Activated B cell treated with CpG ODN at 0.5 μM for 24 hours (primary cell): ENCODE data around the gene ARHGAP24. TPM values are rescaled to one million over a fixed set of nuclear protein-coding genes. Genes with fewer than 3 reads are reported as not detected.

ENCODE experiments used
- ATAC-seq: fragments of 200-7000 bp; cut with Tn5 transposase; one replicate; pipeline ENCODE4 v1.10.0; 2021; ENCODE audit warnings: low read depth, mild to moderate bottlenecking, moderate library complexity
- CTCF ChIA-PET: fragments of 350-600 bp; sonication (Branson Sonifier 250); formaldehyde crosslinking; loops from one replicate; lab custom pipeline; 2021; ENCODE audit warnings: antibody characterized with exemption; lab: Charles Lee
- POLR2A ChIA-PET: fragments of 350-600 bp; sonication (Branson Sonifier 250); formaldehyde crosslinking; loops from one replicate; lab custom pipeline; 2021; ENCODE audit warnings: antibody characterized with exemption; lab: Charles Lee
- DNase-seq: peaks from one replicate; pipeline ENCODE4 v3.0.0; 2022
- H3K27ac Mint-ChIP-seq: one replicate; pipeline ENCODE4 v1.8.0; 2020; ENCODE audit warnings: mixed read lengths
- H3K27me3 Mint-ChIP-seq: one replicate; pipeline ENCODE4 v1.8.0; 2021; ENCODE audit warnings: mixed read lengths
- H3K36me3 Mint-ChIP-seq: one replicate; pipeline ENCODE4 v1.8.0; 2021; ENCODE audit warnings: low read depth, mixed read lengths
- H3K4me1 Mint-ChIP-seq: one replicate; pipeline ENCODE4 v1.8.0; 2021; ENCODE audit warnings: mixed read lengths
- H3K4me3 Mint-ChIP-seq: one replicate; pipeline ENCODE4 v1.8.0; 2020; ENCODE audit warnings: mild to moderate bottlenecking, mixed read lengths
- H3K9me3 Mint-ChIP-seq: one replicate; pipeline ENCODE4 v1.8.0; 2020; ENCODE audit warnings: mixed read lengths
- CTCF ChIP-seq: fragments of 200-600 bp; IDR thresholded peaks from one replicate; pipeline ENCODE4 v1.8.0; 2022; ENCODE audit warnings: antibody characterized with exemption, mild to moderate bottlenecking
- intact Hi-C: fragments of 100-400 bp; cut with micrococcal nuclease; formaldehyde crosslinking; loops from one replicate; pipeline ENCODE4 v1.15.1; 2024
- total RNA-seq: library from RNA; stranded (reverse); gene quantifications from 2 replicates; pipeline ENCODE4 v1.2.3, GENCODE V29; 2022

The ARHGAP24 gene
- total RNA-seq, 1 donor from 2014 or later, result 231 TPM

- Mint-ChIP-seq H3K27me3 (peaks cover 7% of the 10 kb centered on the region), H3K27ac (no peak overlapping the region), H3K4me1 (no peaks in the 10 kb centered on the region), H3K4me3 (no peak overlapping the region), H3K36me3 (no peaks in the 10 kb centered on the region), H3K9me3 (no peaks in the 10 kb centered on the region)
- ATAC-seq (no peak), DNase-seq (no peak)
- CTCF ChIA-PET, result no interaction called here
- intact Hi-C loops, result no loop called here
- POLR2A ChIA-PET, result no interaction called here
- TF ChIP-seq CTCF, result no peak
These were observed 551.8 kb downstream of the ARHGAP24 start for GRCh38 chr4:86026720-86027119.

- no peak overlapping the region for H3K27ac Mint-ChIP-seq
- peaks cover 23% of the 10 kb centered on the region for H3K27me3 Mint-ChIP-seq
- H3K4me1 Mint-ChIP-seq, result no peaks in the 10 kb centered on the region
- no peaks in the 10 kb centered on the region for H3K36me3 Mint-ChIP-seq
- POLR2A ChIA-PET, result no interaction called here
- intact Hi-C loops, result no loop called here
- H3K9me3 Mint-ChIP-seq, result no peaks in the 10 kb centered on the region
- CTCF ChIA-PET, result no interaction called here
- DNase-seq, result no peak
- no peak for ATAC-seq
- no peak overlapping the region for H3K4me3 Mint-ChIP-seq
- no peak for TF ChIP-seq CTCF
These were observed 557.0 kb downstream of the ARHGAP24 start for GRCh38 chr4:86031927-86032326.

GRCh38 chr4:86032476-86033022 is 557.6 kb downstream of the ARHGAP24 start:
- ATAC-seq (no peak), DNase-seq (no peak)
- no peak overlapping the region for H3K27ac Mint-ChIP-seq
- ChIA-PET CTCF (no interaction called here), POLR2A (no interaction called here)
- no peaks in the 10 kb centered on the region for H3K36me3 Mint-ChIP-seq
- intact Hi-C loops, result no loop called here
- H3K4me3 Mint-ChIP-seq, result no peak overlapping the region
- peaks cover 23% of the 10 kb centered on the region for H3K27me3 Mint-ChIP-seq
- H3K4me1 Mint-ChIP-seq, result no peaks in the 10 kb centered on the region
- TF ChIP-seq CTCF, result no peak
- H3K9me3 Mint-ChIP-seq, result no peaks in the 10 kb centered on the region

- no peak overlapping the region for H3K27ac Mint-ChIP-seq
- no peak for TF ChIP-seq CTCF
- CTCF ChIA-PET, result no interaction called here
- H3K36me3 Mint-ChIP-seq, result no peaks in the 10 kb centered on the region
- DNase-seq (no peak), ATAC-seq (no peak)
- POLR2A ChIA-PET, result no interaction called here
- H3K4me3 Mint-ChIP-seq, result no peak overlapping the region
- no peaks in the 10 kb centered on the region for H3K9me3 Mint-ChIP-seq
- no peaks in the 10 kb centered on the region for H3K4me1 Mint-ChIP-seq
- intact Hi-C loops, result no loop called here
- H3K27me3 Mint-ChIP-seq, result peaks cover 23% of the 10 kb centered on the region
These were observed 558.2 kb downstream of the ARHGAP24 start for GRCh38 chr4:86033171-86033570.

- no peaks in the 10 kb centered on the region for H3K9me3 Mint-ChIP-seq
- H3K27me3 Mint-ChIP-seq, result peaks cover 23% of the 10 kb centered on the region
- DNase-seq, result no peak
- ChIA-PET POLR2A (no interaction called here), CTCF (no interaction called here)
- intact Hi-C loops, result no loop called here
- no peak for ATAC-seq
- no peak overlapping the region for H3K4me3 Mint-ChIP-seq
- no peaks in the 10 kb centered on the region for H3K36me3 Mint-ChIP-seq
- no peak overlapping the region for H3K27ac Mint-ChIP-seq
- no peak for TF ChIP-seq CTCF
- no peaks in the 10 kb centered on the region for H3K4me1 Mint-ChIP-seq
These were observed 559.7 kb downstream of the ARHGAP24 start for GRCh38 chr4:86034616-86035015.
